NOMO-1 treated with dmso at 0.1 percent for 144 hours (cell line): ENCODE results near the gene OR56B1.

Source experiments
- DNase-seq: peaks from one replicate; lab custom pipeline; 2025; ENCODE audit not compliant: unreplicated experiment; lab: John Stamatoyannopoulos, UW

Gene OR56B1

DNA sequence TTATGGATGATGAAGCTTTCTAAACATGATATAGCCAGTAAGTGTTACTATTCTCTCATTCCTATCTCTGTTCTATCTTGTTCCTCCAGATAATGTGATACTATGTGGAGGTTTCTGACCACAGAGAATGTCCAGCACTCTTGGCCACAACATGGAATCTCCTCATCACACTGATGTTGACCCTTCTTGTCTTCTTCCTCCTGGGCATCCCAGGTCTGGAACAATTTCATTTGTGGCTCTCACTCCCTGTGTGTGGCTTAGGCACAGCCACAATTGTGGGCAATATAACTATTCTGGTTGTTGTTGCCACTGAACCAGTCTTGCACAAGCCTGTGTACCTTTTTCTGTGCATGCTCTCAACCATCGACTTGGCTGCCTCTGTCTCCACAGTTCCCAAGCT, 9.9 kb upstream of the OR56B1 start:
- DNase-seq: no peak

DNA sequence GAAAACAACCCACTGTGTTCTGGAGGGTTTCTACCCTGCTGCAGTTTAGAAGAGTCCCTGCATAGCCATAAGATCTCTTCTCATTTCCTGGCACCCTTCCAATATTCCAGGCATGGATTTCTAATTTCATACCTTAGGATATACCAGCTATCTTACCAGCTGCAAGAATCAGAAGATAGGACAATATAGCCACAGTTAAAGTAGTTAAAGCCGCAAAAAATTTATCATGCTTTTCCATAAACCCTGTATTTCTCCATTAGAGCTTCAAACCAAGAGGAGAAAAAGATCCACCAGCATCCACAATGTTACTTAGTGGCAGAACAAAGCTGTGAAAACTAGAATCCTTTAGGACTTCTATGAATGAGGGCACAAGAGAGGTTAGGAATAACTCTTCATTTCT, 8.6 kb upstream of the OR56B1 start:
- no peak for DNase-seq

DNA sequence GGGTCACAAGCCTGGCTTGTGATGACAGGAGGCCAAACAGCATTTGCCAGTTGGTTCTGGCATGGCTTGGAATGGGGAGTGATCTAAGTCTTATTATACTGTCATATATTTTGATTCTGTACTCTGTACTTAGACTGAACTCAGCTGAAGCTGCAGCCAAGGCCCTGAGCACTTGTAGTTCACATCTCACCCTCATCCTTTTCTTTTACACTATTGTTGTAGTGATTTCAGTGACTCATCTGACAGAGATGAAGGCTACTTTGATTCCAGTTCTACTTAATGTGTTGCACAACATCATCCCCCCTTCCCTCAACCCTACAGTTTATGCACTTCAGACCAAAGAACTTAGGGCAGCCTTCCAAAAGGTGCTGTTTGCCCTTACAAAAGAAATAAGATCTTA, 843 bp downstream of the OR56B1 start:
- DNase-seq: no peak

DNA sequence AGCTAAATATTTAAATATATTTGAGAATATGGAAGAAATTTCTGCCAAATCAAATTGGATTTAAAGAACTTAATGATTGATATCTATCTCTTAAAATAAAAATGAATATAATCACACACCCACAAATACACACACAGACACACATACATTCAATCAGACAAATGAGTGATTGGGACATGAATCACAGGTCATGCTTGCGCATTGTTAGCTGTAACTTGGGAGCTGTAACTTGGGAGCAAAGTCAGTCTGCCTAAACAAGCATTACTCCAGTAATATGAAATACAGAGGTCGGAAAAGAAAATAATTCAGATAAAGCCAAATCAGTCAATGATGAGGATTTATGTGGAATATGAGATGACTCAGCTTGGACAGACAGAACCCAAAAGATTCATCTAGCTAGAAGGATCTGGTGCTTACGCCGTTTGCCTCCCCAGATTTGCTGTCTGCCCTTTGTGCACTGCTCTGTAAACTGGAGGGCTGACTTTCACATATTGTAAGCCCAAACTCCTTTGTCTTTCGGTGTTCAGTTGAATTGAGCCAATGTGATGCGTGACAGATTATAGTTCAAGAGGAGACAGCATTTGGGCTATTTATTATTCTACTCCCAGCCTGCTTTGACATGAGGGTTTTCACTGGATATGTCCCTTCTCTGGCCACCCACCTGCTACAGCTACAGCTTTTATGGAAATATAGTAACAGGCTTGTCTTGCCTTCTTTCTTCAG, 1.6 kb downstream of the OR56B1 start:
- DNase-seq: no peak

DNA sequence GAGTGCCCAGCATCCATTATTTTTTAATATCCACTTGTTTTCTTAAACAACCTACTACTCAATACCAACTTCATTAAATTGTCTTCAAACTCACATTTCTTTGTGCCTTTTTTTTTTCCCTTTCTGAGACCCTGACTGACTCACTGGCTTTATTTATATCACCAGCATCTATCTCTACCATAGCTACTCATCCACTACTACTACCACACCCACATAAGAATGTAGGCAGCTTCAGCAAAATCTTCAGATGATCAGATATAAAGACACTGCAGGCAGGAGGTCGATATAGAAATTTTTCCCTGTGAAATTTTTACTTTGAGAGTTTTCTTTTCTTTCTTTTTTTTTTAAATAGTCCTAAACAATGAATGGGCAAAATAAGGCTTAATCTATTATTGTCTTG, 2.2 kb downstream of the OR56B1 start:
- no peak for DNase-seq

DNA sequence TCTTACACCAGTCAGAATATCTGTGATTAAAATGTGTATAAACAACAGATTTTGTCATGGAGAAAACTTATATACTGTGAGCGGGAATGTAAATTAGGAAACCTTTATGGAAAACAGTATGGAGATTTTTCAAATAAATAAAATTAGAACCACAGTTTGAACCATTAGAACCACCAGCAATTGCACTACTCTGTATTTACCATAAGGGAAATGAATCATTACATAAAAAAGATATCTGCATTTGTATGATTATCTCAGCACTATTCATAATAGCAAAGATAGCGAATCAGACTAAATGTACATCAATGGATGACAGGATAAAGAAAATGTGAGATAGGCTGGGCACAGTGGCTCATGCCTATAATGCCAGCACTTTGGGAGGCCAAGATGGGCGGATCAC, 10.4 kb downstream of the OR56B1 start:
- no peak for DNase-seq

DNA sequence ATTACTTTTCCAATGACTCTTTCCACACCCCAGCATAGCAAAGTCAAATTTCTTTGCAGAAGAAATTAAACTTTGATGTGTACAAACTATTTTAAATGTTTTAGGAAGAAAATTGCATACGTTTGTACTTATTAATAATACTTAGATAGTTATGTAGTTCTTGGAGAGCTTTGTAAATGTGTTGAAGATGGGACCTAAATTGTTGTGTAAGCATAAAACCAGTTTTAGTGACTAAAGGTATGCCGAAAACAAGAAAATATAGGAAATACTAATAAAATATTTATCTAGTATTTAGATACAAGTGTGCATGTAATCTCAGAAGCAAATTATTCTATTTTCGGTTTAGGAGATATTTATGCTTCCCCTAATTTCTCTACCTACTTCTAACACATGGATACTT, 13.6 kb downstream of the OR56B1 start:
- DNase-seq: no peak

DNA sequence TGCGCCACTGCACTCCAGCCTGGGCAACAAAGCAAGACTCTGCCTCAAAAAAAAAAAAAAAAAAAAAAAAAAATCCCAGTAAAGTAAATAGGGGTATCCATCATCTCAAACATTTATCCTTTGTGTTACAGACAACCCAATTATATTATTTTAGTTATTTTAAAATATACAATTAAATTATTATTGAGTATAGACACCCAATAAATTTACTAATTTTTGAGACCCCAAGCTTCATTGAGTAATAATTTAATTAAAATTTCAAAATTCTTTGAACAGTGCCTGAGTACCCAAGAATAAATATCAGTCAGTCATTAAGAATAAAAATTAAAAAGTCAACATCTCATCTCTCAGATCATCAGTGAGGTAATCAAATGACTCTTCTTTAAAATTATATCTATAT, 17.7 kb downstream of the OR56B1 start, which contains the start of gene OR52N4:
TSS of gene OR52N4 (plus strand) at position 301 of the 400 bp plus-strand sequence. CDS start 498 bp downstream, outside the sequence.
- DNase-seq: no peak

DNA sequence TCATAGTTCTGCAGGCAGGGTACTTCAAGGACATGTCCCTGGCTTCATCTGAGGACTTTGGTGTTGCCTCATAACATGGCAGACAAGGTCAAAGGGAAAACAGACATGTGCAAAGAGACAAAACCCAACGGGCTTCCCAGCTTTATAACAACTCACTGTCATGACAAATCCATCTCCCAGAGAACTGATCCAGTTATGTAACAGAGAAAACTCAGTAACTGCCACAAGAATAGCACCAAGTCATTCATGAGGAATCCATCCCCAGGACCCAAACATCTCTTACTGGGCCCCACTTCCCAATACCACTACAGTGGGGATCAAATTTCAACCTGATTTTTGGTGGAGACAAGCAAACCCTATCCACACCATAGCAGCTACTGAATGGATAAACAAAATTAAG, 30.8 kb downstream of the OR56B1 start:
- DNase-seq: no peak

DNA sequence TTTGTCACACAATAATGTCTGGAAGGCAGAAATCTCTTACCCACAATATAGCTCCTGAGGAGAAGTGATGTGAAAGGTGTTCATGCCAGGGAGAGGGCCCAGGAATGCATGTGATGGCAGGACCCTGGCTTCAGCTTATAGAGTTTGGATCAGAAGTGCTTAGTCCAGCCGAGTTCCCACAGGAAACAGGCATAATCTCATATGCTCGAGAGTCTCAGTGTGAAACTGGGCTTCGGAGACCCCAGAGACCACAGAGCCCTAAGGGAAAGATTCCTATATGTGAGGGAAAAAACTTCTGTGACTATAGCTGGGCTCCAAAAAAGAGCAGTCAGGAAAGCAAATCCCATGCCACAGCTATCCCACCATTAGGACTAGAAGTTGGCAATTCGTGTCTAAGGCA, 47.0 kb downstream of the OR56B1 start, which contains the start of gene OR52N5:
TSS of gene OR52N5 (minus strand) at position 101 of the 400 bp plus-strand sequence. CDS start 4,721 bp downstream, outside the sequence.
- no peak for DNase-seq
